HepG2 (cell line): ENCODE results near the gene NLRC5. TPM values are rescaled to one million over a fixed set of nuclear protein-coding genes. Genes with fewer than 3 reads are reported as not detected.
A peak's percentile ranks its signal among the peaks of the same experiment; 100 is the strongest.

Source experiments
- ATAC-seq: fragments of 200-7000 bp; cut with Tn5 transposase; 3 replicates; pipeline ENCODE4 v1.9.1; 2020; ENCODE audit warnings: mild to moderate bottlenecking, moderate library complexity
- Bru-seq: library from RNA; stranded (reverse); fragments of 400-500 nt; gene quantifications from one replicate; lab custom pipeline; 2021; lab: Mats Ljungman, UMichigan
- BruChase-seq, 2 experiments: library from RNA; stranded (reverse); fragments of 400-500 nt; gene quantifications; one replicate each; lab custom pipeline; 2021; lab: Mats Ljungman, UMichigan
- BruUV-seq: library from RNA; stranded (reverse); fragments of 400-500 nt; replicated peaks from 2 replicates; lab custom pipeline; 2021; lab: Mats Ljungman, UMichigan
- CTCF ChIA-PET: fragments of 300-600 bp; formaldehyde crosslinking; extraction: SDS; loops from one replicate; lab custom pipeline; 2021; ENCODE audit warnings: low total read pairs, inconsistent platforms, low intra/inter-chr PET ratio; lab: Yijun Ruan, JAX
- POLR2A ChIA-PET: fragments of 350-600 bp; sonication (Branson Sonifier 250); formaldehyde crosslinking; loops from one replicate; lab custom pipeline; 2020; ENCODE audit warnings: antibody characterized with exemption, inconsistent platforms; lab: Yijun Ruan, JAX
- DNase-seq: peaks from one replicate; pipeline ENCODE4 v3.0.0-alpha.2; 2015; ENCODE audit warnings: low spot score
- FAIRE-seq: peaks from 3 replicates; lab custom pipeline; 2011; peaks lifted over from hg19 to GRCh38; lab: Jason Lieb, UNC
- H2AFZ ChIP-seq: one replicate; pipeline ENCODE4 v1.6.1; 2011; ENCODE audit warnings: low read length, inconsistent platforms
- H3K27ac ChIP-seq: fragments of 300-600 bp; 3 replicates; pipeline ENCODE4 v1.8.0; 2011; ENCODE audit warnings: mixed run types, mild to moderate bottlenecking, mixed read lengths, low read length, inconsistent platforms; ENCODE audit not compliant: insufficient read depth; ENCODE audit errors: extremely low read length
- H3K27me3 ChIP-seq, 2 experiments: fragments of 200-600 bp in 1 of 2; 2 replicates in 1 of 2; 3 replicates in 1 of 2; pipeline versions ENCODE4 v1.6.0 to v1.8.0; 2011; ENCODE audit warnings: low read length in 2 of 2, mild to moderate bottlenecking in 2 of 2, moderate library complexity in 2 of 2, inconsistent platforms in 1 of 2; ENCODE audit not compliant: insufficient read depth in 2 of 2, control insufficient read depth in 1 of 2
- H3K36me3 ChIP-seq, 2 experiments: fragments of 200-600 bp in 1 of 2; replicated peaks in 1 of 2; 2 replicates in 1 of 2; 3 replicates in 1 of 2; pipeline versions ENCODE4 v1.5.1 to v1.8.0; 2011; ENCODE audit warnings: low read length in 2 of 2, inconsistent platforms in 1 of 2; ENCODE audit not compliant: insufficient read depth in 2 of 2, control insufficient read depth in 1 of 2
- H3K4me1 ChIP-seq: 2 replicates; pipeline ENCODE4 v1.5.1; 2012; ENCODE audit warnings: low read length, inconsistent platforms; ENCODE audit not compliant: insufficient read depth
- H3K4me2 ChIP-seq: 2 replicates; pipeline ENCODE4 v1.6.0; 2011; ENCODE audit warnings: low read depth, low read length, inconsistent platforms
- H3K4me3 ChIP-seq, 3 experiments: fragments of 200-600 bp in 1 of 3; sonication (generic), shearing (Covaris generic) in 1 of 3; replicated peaks in 1 of 3; 2 replicates each; pipeline ENCODE4 v1.5.1; 2011 to 2016; ENCODE audit warnings: low read length in 3 of 3, inconsistent platforms in 2 of 3, low read depth in 2 of 3, mild to moderate bottlenecking in 2 of 3, control low read depth in 1 of 3, mixed read lengths in 1 of 3; ENCODE audit not compliant: insufficient read depth in 1 of 3
- H3K79me2 ChIP-seq: one replicate; pipeline ENCODE4 v1.6.1; 2011; ENCODE audit warnings: low read length, inconsistent platforms; ENCODE audit not compliant: insufficient read depth
- H3K9ac ChIP-seq: 2 replicates; pipeline ENCODE4 v1.6.0; 2011; ENCODE audit warnings: mild to moderate bottlenecking, low read depth, low read length, inconsistent platforms; ENCODE audit not compliant: insufficient read depth
- H3K9me3 ChIP-seq: 2 replicates; pipeline ENCODE4 v1.5.1; 2012; ENCODE audit warnings: mild to moderate bottlenecking, low read length
- H4K20me1 ChIP-seq: 2 replicates; pipeline ENCODE4 v1.6.0; 2011; ENCODE audit warnings: inconsistent platforms, mild to moderate bottlenecking, low read length, moderate library complexity; ENCODE audit not compliant: insufficient read depth
- ASH2L ChIP-seq: fragments of 300-600, 200-600 bp; sonication (generic); IDR thresholded peaks from 2 replicates; pipeline ENCODE4 v1.7.0; 2017; ENCODE audit warnings: low read depth, mild to moderate bottlenecking, moderate library complexity, mixed read lengths, low read length; ENCODE audit not compliant: insufficient read length
- BCLAF1 ChIP-seq: fragments of 450-650 bp; IDR thresholded peaks from 2 replicates; pipeline ENCODE4 v1.6.1; 2017; ENCODE audit warnings: mild to moderate bottlenecking
- CBX1 ChIP-seq: IDR thresholded peaks from one replicate; pipeline ENCODE4 v1.6.1; 2016; ENCODE audit warnings: antibody characterized with exemption, low read depth
- CEBPG ChIP-seq: IDR thresholded peaks from 2 replicates; pipeline ENCODE4 v1.6.1; 2016
- CHD4 ChIP-seq: fragments of 200-600 bp; sonication (generic); IDR thresholded peaks from 2 replicates; pipeline ENCODE4 v1.7.0; 2017; ENCODE audit warnings: mild to moderate bottlenecking, low read length, borderline replicate concordance
- CTCF ChIP-seq: sonication (generic); formaldehyde crosslinking; IDR thresholded peaks from 2 replicates; pipeline ENCODE4 v1.5.0; 2020; ENCODE audit warnings: mild to moderate bottlenecking, missing genetic modification reagents, moderate library complexity
- GATAD1 ChIP-seq: IDR thresholded peaks from 2 replicates; pipeline ENCODE4 v1.6.1; 2016; ENCODE audit warnings: missing genetic modification reagents, missing compliant biosample characterization
- MATR3 ChIP-seq: sonication (generic); formaldehyde crosslinking; IDR thresholded peaks from 2 replicates; pipeline ENCODE4 v1.4.0; 2020; ENCODE audit warnings: missing genetic modification reagents
- SNAPC5 ChIP-seq: sonication (generic); formaldehyde crosslinking; IDR thresholded peaks from 2 replicates; pipeline ENCODE4 v1.8.1; 2023; ENCODE audit warnings: mild to moderate bottlenecking, missing genetic modification reagents, borderline replicate concordance
- SRF ChIP-seq: IDR thresholded peaks from 2 replicates; pipeline ENCODE4 v1.6.1; 2011; ENCODE audit warnings: mild to moderate bottlenecking, low read depth, low read length, moderate library complexity
- YEATS2 ChIP-seq: sonication (generic); formaldehyde crosslinking; IDR thresholded peaks from 2 replicates; pipeline ENCODE4 v1.4.0; 2020; ENCODE audit warnings: missing genetic modification reagents, borderline replicate concordance
- ZNF124 ChIP-seq: sonication (generic); formaldehyde crosslinking; IDR thresholded peaks from 2 replicates; pipeline ENCODE4 v1.4.0; 2020; ENCODE audit warnings: missing genetic modification reagents
- ZNF282 ChIP-seq: fragments of 450-650 bp; IDR thresholded peaks from 2 replicates; pipeline ENCODE4 v1.6.1; 2018; ENCODE audit not compliant: partially characterized antibody
- ZNF773 ChIP-seq: sonication (generic); formaldehyde crosslinking; IDR thresholded peaks from 2 replicates; pipeline ENCODE4 v1.4.0; 2020; ENCODE audit warnings: missing genetic modification reagents, borderline replicate concordance
- WGBS: methylation state at CpG from one replicate; pipeline ENCODE4 v1.1.6; 2017; ENCODE audit warnings: low lambda C conversion rate; 5-methylcytosine and 5-hydroxymethylcytosine counted together
- in situ Hi-C: cut with HindIII; loops from 2 replicates; pipeline ENCODE4 v1.10.0; 2017; ENCODE audit warnings: low pct_unique_long_range_greater_than_20kb; ENCODE audit not compliant: extremely low pct_ligation_motif_present
- intact Hi-C: fragments of 100-400 bp; cut with micrococcal nuclease; formaldehyde crosslinking; loops from one replicate; pipeline ENCODE4 v1.10.0; 2022; ENCODE audit not compliant: unreplicated experiment
- long read RNA-seq, 2 experiments: library from RNA in 1 of 2; library from polyadenylated mRNA in 1 of 2; stranded (forward) in 1 of 2; unstranded in 1 of 2; transcript quantifications; one replicate each; pipeline ENCODE4 v2.0.0, GENCODE V29; 2019 to 2022
- polyA minus RNA-seq, 3 experiments: library from RNA; depleted of rRNA, polyadenylated mRNA; stranded (reverse); fragments of >200 nt; gene quantifications; 2 replicates each; pipeline ENCODE4 v1.2.3, GENCODE V29; 2011; ENCODE audit warnings: low replicate concordance in 1 of 3
- polyA plus RNA-seq, 8 experiments: library from polyadenylated mRNA; depleted of rRNA in 3 of 8; stranded (reverse) in 7 of 8; unstranded in 1 of 8; fragments of >200 nt; fragmentation: Illumina TruSeq in 4 of 8; extraction: Trizol in 4 of 8; gene quantifications; 2 replicates each; pipeline versions ENCODE4 v1.2.1 to v1.2.3, GENCODE V29; 2011 to 2016; ENCODE audit warnings: low read depth in 4 of 8, missing spikeins in 1 of 8, mixed read lengths in 1 of 8; ENCODE audit not compliant: insufficient read depth in 1 of 8
- total RNA-seq, 5 experiments: library from RNA; depleted of rRNA; stranded (reverse); fragments of >200 nt; fragmentation: Illumina TruSeq; extraction: Trizol; gene quantifications; 2 replicates each; pipeline ENCODE4 v1.2.3, GENCODE V29; 2016; ENCODE audit warnings: low read depth in 1 of 5

The NLRC5 gene
- total RNA-seq (2016; rRNA removed; fragmentation: Illumina TruSeq; extraction: Trizol), result 3.1 and 6.3 TPM in 2 replicates
- total RNA-seq (2016; cell fraction: cytosol; rRNA removed; fragmentation: Illumina TruSeq; extraction: Trizol; ENCODE audit: low read depth), result 1.8 and 4.8 TPM in 2 replicates
- 3.7 and 4.8 TPM in 2 replicates for total RNA-seq (2016; cell fraction: insoluble cytoplasmic fraction; rRNA removed; fragmentation: Illumina TruSeq; extraction: Trizol)
- 2.8 and 2.9 TPM in 2 replicates for total RNA-seq (2016; cell fraction: membrane; rRNA removed; fragmentation: Illumina TruSeq; extraction: Trizol)
- total RNA-seq (2016; cell fraction: nucleus; rRNA removed; fragmentation: Illumina TruSeq; extraction: Trizol), result 12.6 and 13.0 TPM in 2 replicates
- 12.7 and 15.7 TPM in 2 replicates for polyA plus RNA-seq (2011; rRNA removed)
- 4.5 and 4.8 TPM in 2 replicates for polyA plus RNA-seq (2011; cell fraction: cytosol; rRNA removed)
- polyA plus RNA-seq (2011; cell fraction: nucleus; rRNA removed), result 114 and 130 TPM in 2 replicates
- 3.8 and 11.3 TPM in 2 replicates for polyA plus RNA-seq (2012)
- polyA plus RNA-seq (2016; cell fraction: cytosol; fragmentation: Illumina TruSeq; extraction: Trizol; ENCODE audit: low read depth), result 0.85 and 0.96 TPM in 2 replicates
- 3.1 and 3.4 TPM in 2 replicates for polyA plus RNA-seq (2016; cell fraction: insoluble cytoplasmic fraction; fragmentation: Illumina TruSeq; extraction: Trizol; ENCODE audit: low read depth)
- polyA plus RNA-seq (2016; cell fraction: membrane; fragmentation: Illumina TruSeq; extraction: Trizol; ENCODE audit: low read depth), result 2.0 and 2.8 TPM in 2 replicates
- 16.8 and 24.4 TPM in 2 replicates for polyA plus RNA-seq (2016; cell fraction: nucleus; fragmentation: Illumina TruSeq; extraction: Trizol; ENCODE audit: insufficient read depth, low read depth)
- 21.4 and 102 TPM in 2 replicates for polyA minus RNA-seq (2011; rRNA and poly(A)+ RNA removed; ENCODE audit: low replicate concordance)
- 4.4 and 4.9 TPM in 2 replicates for polyA minus RNA-seq (2011; cell fraction: cytosol; rRNA and poly(A)+ RNA removed)
- polyA minus RNA-seq (2011; cell fraction: nucleus; rRNA and poly(A)+ RNA removed), result 33.9 and 46.2 TPM in 2 replicates
- Bru-seq, nascent RNA, result percentile 39 among the genes with signal in this experiment
- percentile 40 among the genes with signal in this experiment for BruChase-seq, experiment 1, labeled RNA remaining after a 6-hour chase
- BruChase-seq, experiment 2, labeled RNA remaining after a 2-hour chase, result percentile 40 among the genes with signal in this experiment
- long read RNA-seq, experiment 1, result 0 reads
- long read RNA-seq, experiment 2, result 0 reads

DNA sequence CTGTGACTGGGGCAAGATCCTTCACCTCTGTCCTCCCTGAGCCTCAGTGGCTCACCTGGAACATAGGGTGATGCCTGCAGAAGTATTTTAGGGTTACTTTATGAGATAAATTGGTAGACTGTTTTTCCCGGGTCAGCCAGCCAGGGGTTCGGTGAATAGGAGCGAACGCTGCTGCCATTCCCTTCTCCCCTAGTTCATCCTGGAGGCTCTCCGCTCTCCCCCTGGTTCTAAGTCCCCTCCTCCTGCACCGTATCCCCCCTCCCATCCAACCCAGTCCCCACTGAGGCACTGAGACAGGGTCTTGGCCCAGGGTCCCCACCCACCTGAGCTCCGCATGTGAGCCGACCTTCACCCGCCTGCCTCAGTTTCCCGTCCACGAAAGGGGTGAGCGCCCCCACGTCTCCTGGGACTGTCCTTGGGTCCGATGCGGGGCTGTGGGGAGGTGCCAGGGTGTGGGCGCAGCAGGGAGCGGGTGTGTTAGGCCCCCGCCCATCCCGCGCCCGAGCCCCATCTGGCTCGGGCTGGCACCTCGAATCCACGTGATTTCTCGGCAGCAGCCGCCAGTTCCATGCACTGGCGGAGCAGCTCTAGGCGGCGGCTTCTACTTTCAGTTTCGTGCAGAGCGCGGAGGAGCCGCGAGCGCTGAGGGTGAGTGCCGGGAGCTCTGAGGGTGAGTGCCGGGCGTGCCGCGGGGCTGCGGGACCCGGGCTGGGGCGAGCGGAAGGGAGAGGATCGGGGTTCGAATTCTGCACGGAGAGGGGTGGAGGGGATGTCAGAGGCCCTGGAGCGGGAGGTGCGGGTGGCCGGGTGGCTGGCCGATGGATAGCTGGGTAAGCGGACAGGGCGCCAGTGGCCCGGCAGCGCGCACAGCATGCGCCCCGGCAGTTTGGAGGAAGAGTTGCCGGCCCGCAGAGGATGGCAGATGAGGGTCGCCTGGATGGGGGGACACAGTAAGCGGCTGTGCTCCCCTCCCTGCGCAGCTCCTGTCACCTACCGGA, at the start of gene NLRC5:
Gene NLRC5, plus strand, starts transcription at position 610 of the 998 bp plus-strand sequence. CDS start 31,156 bp downstream, outside the sequence.
- no TSS peak for BruUV-seq
- no peak within 1 kb of the TSS for H3K27ac ChIP-seq
- intact Hi-C loops, result no loop called here
- TF ChIP-seq GATAD1 (CRISPR knock-in tag) (no peak), ZNF282 (no peak), CBX1 (no peak), CTCF (CRISPR knock-in tag) (peak; percentile 35; the same call in 1 of the 2 replicates), CEBPG (CRISPR knock-in tag) (no peak), MATR3 (CRISPR knock-in tag) (no peak), BCLAF1 (no peak), YEATS2 (CRISPR knock-in tag) (no peak), ZNF124 (CRISPR knock-in tag) (peak; percentile 35), ASH2L (peak; percentile 93), SNAPC5 (CRISPR knock-in tag) (no peak), ZNF773 (CRISPR knock-in tag) (peak; percentile 38; the same call in 1 of the 2 replicates), SRF (no peak), CHD4 (no peak)

More for the DNA sequence above, at the start of gene NLRC5:
- FAIRE-seq, result no peak
- Histone ChIP-seq H3K27me3 (peaks cover 3 to 39% of the 10 kb centered on the region in 2 experiments), H3K36me3 (no peaks in the 10 kb centered on the region), H3K9ac (peak within 1 kb of the TSS; percentile 48), H2AFZ (no peak within 1 kb of the TSS), H3K9me3 (no peaks in the 10 kb centered on the region), H3K4me3 (peak within 1 kb of the TSS; percentile 82 to 87 (median 85)), H4K20me1 (no peaks in the 10 kb centered on the region), H3K4me1 (peaks cover 66% of the 10 kb centered on the region), H3K79me2 (no peaks in the 10 kb centered on the region), H3K4me2 (peak within 1 kb of the TSS; percentile 92)
- CTCF ChIA-PET, result interaction anchor here (1.2 kb wide), 1 partner anchor 24 kb away, joined by 4 read pairs; no protein-coding TSS in a partner anchor
- POLR2A ChIA-PET, result interaction anchor here (0.6 to 2.7 kb wide), 11 partner anchors 10 to 58 kb away, joined by 3 to 12 read pairs (median 4); no protein-coding TSS in a partner anchor
- peak; percentile 88 for ATAC-seq
- in situ Hi-C loops, result no loop called here
- DNase-seq, result peak; percentile 52
- 4% methylated on average over 52 of the region's 64 CpGs for WGBS
